MM.1S (cell line): ENCODE data around the gene CD320.

Experiments
- CTCF ChIP-seq: fragments of 300-600 bp; sonication (generic); IDR thresholded peaks from 2 replicates; pipeline ENCODE4 v1.5.1; 2016; ENCODE audit warnings: antibody characterized with exemption, low read length, mixed read lengths
- EZH2 ChIP-seq: fragments of 300-600 bp; sonication (generic); optimal IDR thresholded peaks from 2 replicates; pipeline ENCODE3; 2017; ENCODE audit warnings: low read depth, mild to moderate bottlenecking, antibody characterized with exemption, low read length, mixed read lengths

GRCh38 chr19:8302357-8302691 is 5.8 kb downstream of the CD320 start:
- TF ChIP-seq CTCF (no peak), EZH2 (no peak)
